Transverse colon (tissue), 4 donors: Measurements from ENCODE around the gene ARFGAP3. TPM values are rescaled to one million over a fixed set of nuclear protein-coding genes. Genes with fewer than 3 reads are reported as not detected.

Experiments used
- DNase-seq: peaks from one replicate; pipeline ENCODE4 v3.0.0-alpha.2; 2019
- H3K27ac ChIP-seq, 4 donors: fragments of 200-600 bp; sonication (generic); 2 replicates each; pipeline ENCODE4 v1.5.1; 2016 to 2018; ENCODE audit warnings: inconsistent platforms in 4 of 4
- H3K27me3 ChIP-seq: fragments of 200-600 bp; sonication (generic); 2 replicates; pipeline ENCODE4 v1.5.1; 2017; ENCODE audit warnings: inconsistent platforms
- H3K36me3 ChIP-seq, 4 donors: fragments of 200-600 bp; sonication (generic); 2 replicates each; pipeline ENCODE4 v1.5.1; 2017 to 2019; ENCODE audit warnings: inconsistent platforms in 4 of 4
- H3K4me1 ChIP-seq, 4 donors: fragments of 200-600 bp; sonication (generic); 2 replicates each; pipeline ENCODE4 v1.5.1; 2017 to 2020; ENCODE audit warnings: inconsistent platforms in 4 of 4
- H3K4me3 ChIP-seq, 4 donors: fragments of 200-600 bp; sonication (generic); 1 replicate in 1 of 4; 2 replicates in 3 of 4; pipeline versions ENCODE4 v1.5.1 to v1.6.1; 2017 to 2019; ENCODE audit warnings: inconsistent platforms in 4 of 4
- H3K9me3 ChIP-seq, 2 donors: fragments of 200-600 bp; sonication (generic); 2 replicates each; pipeline ENCODE4 v1.5.1; 2017 to 2019; ENCODE audit warnings: inconsistent platforms in 2 of 2
- EP300 ChIP-seq: sonication (generic); formaldehyde crosslinking; IDR thresholded peaks from one replicate; pipeline ENCODE4 v1.6.1; 2017; ENCODE audit warnings: antibody characterized with exemption, low read depth
- POLR2A ChIP-seq: fragments of 450-650 bp; IDR thresholded peaks from one replicate; pipeline ENCODE4 v1.6.1; 2016; ENCODE audit warnings: antibody characterized with exemption, mild to moderate bottlenecking, moderate library complexity
- POLR2AphosphoS5 ChIP-seq, 3 donors: sonication (generic); formaldehyde crosslinking; IDR thresholded peaks; one replicate each; pipeline ENCODE4 v1.6.1; 2016; ENCODE audit warnings: antibody characterized with exemption in 3 of 3
- WGBS, 2 donors: methylation state at CpG; one replicate each; pipeline ENCODE4 v1.1.5; 2018; ENCODE audit warnings: low coverage in 1 of 2; 5-methylcytosine and 5-hydroxymethylcytosine counted together
- in situ Hi-C, 4 donors: fragments of 200-750 bp; cut with MboI; loops; one replicate each; pipeline versions ENCODE4 v1.15.0 to v1.15.1; 2017; ENCODE audit warnings: low sequenced_read_pairs in 3 of 4, low pct_ligation_motif_present in 1 of 4, low pct_unique_long_range_greater_than_20kb in 1 of 4
- intact Hi-C: fragments of 100-400 bp; cut with DNase I; formaldehyde crosslinking; loops from one replicate; pipeline ENCODE4 v1.15.1; 2023; ENCODE audit warnings: low total_unique reads
- total RNA-seq, 4 donors: library from RNA; depleted of rRNA; stranded (reverse); fragments of >200 nt; gene quantifications; one replicate each; pipeline ENCODE4 v1.1.0, GENCODE V29; 2016
- TF ChIP-seq, protein P1 (sequence below), 5 experiments: fragments of 200-600 bp in 3 of 5; fragments of 450-650 bp in 2 of 5; sonication (generic) in 3 of 5; IDR thresholded peaks; 1 replicate in 2 of 5; 2 replicates in 3 of 5; pipeline ENCODE4 v1.5.1; 2016 to 2017; ENCODE audit warnings: antibody characterized with exemption in 5 of 5, inconsistent platforms in 3 of 5, mild to moderate bottlenecking in 2 of 5, moderate library complexity in 1 of 5

ARFGAP3 gene
- total RNA-seq, 4 donors from 2014 or later = 24.3 to 43.5 (median 33.3) TPM

- Histone ChIP-seq H3K27me3 (no peaks in the 10 kb centered on the region), H3K4me3 (no peak overlapping the region), H3K4me1 (no peaks in the 10 kb centered on the region), H3K9me3 (no peaks in the 10 kb centered on the region), H3K36me3 (peaks cover 0 to 36% (median 8%) of the 10 kb centered on the region in 4 donors), H3K27ac (peak overlapping the region in 1 of 4 donors; percentile 41)
- intact Hi-C loops (no loop called here), in situ Hi-C loops (no loop called here)
- 45 to 85% methylated on average over 7 to 9 of the region's 9 CpGs for WGBS, 2 donors
- DNase-seq = no peak
- no peak for TF ChIP-seq POLR2A
- TF ChIP-seq, protein P1, sequence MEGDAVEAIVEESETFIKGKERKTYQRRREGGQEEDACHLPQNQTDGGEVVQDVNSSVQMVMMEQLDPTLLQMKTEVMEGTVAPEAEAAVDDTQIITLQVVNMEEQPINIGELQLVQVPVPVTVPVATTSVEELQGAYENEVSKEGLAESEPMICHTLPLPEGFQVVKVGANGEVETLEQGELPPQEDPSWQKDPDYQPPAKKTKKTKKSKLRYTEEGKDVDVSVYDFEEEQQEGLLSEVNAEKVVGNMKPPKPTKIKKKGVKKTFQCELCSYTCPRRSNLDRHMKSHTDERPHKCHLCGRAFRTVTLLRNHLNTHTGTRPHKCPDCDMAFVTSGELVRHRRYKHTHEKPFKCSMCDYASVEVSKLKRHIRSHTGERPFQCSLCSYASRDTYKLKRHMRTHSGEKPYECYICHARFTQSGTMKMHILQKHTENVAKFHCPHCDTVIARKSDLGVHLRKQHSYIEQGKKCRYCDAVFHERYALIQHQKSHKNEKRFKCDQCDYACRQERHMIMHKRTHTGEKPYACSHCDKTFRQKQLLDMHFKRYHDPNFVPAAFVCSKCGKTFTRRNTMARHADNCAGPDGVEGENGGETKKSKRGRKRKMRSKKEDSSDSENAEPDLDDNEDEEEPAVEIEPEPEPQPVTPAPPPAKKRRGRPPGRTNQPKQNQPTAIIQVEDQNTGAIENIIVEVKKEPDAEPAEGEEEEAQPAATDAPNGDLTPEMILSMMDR (IDR thresholded peaks at IDR 0.05) = peak in 2 of 5 experiments; percentile 47 to 56
Measured at GRCh38 chr22:42820045-42820763, 36.9 kb downstream of the ARFGAP3 start.

GRCh38 chr22:42819412-42820044 is 37.5 kb downstream of the ARFGAP3 start:
- Histone ChIP-seq H3K27ac (peak overlapping the region in 1 of 4 donors; percentile 41), H3K36me3 (peaks cover 0 to 42% (median 8%) of the 10 kb centered on the region in 4 donors), H3K4me1 (peaks cover 0 to 2% (median under 1%) of the 10 kb centered on the region in 4 donors), H3K27me3 (no peaks in the 10 kb centered on the region), H3K9me3 (no peaks in the 10 kb centered on the region), H3K4me3 (no peak overlapping the region)
- no peak for DNase-seq
- 43 to 66% methylated on average over 3 to 9 of the region's 9 CpGs for whole genome bisulfite sequencing, 2 donors
- in situ Hi-C loops = no loop called here
- intact Hi-C loops = no loop called here
- TF ChIP-seq, protein P1 (IDR thresholded peaks at IDR 0.05) = no peak
- TF ChIP-seq EP300 (no peak), POLR2A (no peak), POLR2AphosphoS5 (IDR thresholded peaks at IDR 0.05) (no peak)

- Histone ChIP-seq H3K36me3 (peaks cover 0 to 43% (median 5%) of the 10 kb centered on the region in 4 donors), H3K27ac (no peak overlapping the region), H3K27me3 (no peaks in the 10 kb centered on the region), H3K9me3 (no peaks in the 10 kb centered on the region), H3K4me1 (peaks cover 0 to 8% (median 3%) of the 10 kb centered on the region in 4 donors), H3K4me3 (no peak overlapping the region)
- TF ChIP-seq, protein P1 (IDR thresholded peaks at IDR 0.05) = no peak
- TF ChIP-seq POLR2AphosphoS5 (IDR thresholded peaks at IDR 0.05) (no peak), POLR2A (no peak), EP300 (no peak)
- DNase-seq = no peak
- intact Hi-C loops = no loop called here
- WGBS, 2 donors = 84 to 85% methylated on average over 3 of the region's 3 CpGs
- in situ Hi-C loops = no loop called here
Measured at GRCh38 chr22:42817556-42817955, 39.5 kb downstream of the ARFGAP3 start.

- Histone ChIP-seq H3K4me3 (no peak overlapping the region), H3K27ac (no peak overlapping the region), H3K9me3 (no peaks in the 10 kb centered on the region), H3K4me1 (peaks cover 0 to 8% (median 3%) of the 10 kb centered on the region in 4 donors), H3K36me3 (peaks cover 0 to 34% (median 0%) of the 10 kb centered on the region in 4 donors), H3K27me3 (no peaks in the 10 kb centered on the region)
- intact Hi-C loops (no loop called here), in situ Hi-C loops (no loop called here)
- DNase-seq = no peak
- 85 to 92% methylated on average over 3 of the region's 3 CpGs for WGBS, 2 donors
- TF ChIP-seq EP300 = no peak
- TF ChIP-seq POLR2A = no peak
- TF ChIP-seq, protein P1 (IDR thresholded peaks at IDR 0.05) = no peak
- TF ChIP-seq POLR2AphosphoS5 (IDR thresholded peaks at IDR 0.05) = no peak
Measured at GRCh38 chr22:42816336-42816735, 40.7 kb downstream of the ARFGAP3 start.
